ENCODE data around the gene CDH7.

The CDH7 gene, protein sequence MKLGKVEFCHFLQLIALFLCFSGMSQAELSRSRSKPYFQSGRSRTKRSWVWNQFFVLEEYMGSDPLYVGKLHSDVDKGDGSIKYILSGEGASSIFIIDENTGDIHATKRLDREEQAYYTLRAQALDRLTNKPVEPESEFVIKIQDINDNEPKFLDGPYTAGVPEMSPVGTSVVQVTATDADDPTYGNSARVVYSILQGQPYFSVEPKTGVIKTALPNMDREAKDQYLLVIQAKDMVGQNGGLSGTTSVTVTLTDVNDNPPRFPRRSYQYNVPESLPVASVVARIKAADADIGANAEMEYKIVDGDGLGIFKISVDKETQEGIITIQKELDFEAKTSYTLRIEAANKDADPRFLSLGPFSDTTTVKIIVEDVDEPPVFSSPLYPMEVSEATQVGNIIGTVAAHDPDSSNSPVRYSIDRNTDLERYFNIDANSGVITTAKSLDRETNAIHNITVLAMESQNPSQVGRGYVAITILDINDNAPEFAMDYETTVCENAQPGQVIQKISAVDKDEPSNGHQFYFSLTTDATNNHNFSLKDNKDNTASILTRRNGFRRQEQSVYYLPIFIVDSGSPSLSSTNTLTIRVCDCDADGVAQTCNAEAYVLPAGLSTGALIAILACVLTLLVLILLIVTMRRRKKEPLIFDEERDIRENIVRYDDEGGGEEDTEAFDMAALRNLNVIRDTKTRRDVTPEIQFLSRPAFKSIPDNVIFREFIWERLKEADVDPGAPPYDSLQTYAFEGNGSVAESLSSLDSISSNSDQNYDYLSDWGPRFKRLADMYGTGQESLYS

DNA sequence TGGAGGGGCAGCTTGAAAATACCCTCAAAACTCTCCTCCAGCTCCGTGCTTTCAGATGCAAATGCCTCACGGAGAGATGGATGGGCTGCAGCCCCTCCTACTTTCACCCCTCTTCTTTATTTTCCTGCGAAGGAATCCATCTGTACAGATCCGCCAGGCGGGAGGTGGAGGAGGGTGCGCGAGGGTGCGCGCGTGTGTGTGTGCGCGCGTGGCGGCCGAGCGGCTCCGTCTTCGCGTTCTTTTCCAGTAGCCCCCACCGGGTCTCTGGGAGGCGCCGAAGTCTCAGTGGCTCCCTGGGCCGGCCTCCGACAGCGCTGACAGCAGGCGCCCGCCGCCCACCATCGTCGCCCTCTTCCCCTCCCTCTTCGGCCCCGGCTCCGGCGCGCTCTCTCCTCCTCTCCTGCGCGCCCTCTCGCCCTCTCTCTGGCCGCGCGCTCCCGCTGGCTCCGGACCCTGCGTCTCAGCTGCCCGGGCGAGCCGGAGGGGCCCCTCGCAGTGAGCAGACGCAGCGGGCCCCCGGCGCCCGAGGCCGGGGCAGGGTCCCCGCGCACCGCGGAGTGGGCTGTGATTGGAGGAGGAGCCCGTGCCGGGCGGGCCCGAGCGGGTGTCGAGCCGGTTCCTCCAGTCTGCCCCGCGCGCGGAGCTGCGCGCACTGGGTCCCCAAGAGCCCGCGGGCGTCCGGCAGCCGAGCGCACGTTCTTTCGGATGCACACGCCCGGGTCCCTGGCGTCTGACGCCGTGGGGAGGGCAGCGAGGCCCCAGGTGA is at the start of gene CDH7:
CDH7 (plus strand) TSS at position 624 of the 766 bp plus-strand sequence. CDS start 11,831 bp downstream, outside the sequence.
- DNase-seq (ENCODE audit: low read depth), result no peak

GRCh38 chr18:65704046-65704445 is 46.8 kb upstream of the CDH7 start:
- no peak for DNase-seq (ENCODE audit: low read depth)

DNA sequence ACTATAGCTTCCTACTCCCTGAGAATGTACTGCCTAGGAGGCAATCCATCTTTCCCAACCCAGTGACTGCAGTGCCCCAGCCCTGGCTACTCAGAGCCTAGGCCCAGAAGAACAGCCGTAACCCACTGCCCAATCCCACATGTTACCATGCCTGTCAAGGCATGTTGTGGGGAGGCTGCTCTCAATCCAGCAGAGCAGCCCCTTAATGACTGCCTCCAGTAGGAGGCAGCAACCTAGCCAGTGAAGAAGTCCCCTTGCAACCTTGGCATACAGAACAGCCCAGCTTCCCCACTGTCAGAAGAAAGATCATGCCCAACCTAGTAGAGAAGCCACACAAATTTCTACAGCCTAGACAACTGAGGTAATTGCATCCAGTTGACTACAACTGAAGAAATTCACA is 44.2 kb upstream of the CDH7 start:
- no peak for DNase-seq (ENCODE audit: low read depth)

DNA sequence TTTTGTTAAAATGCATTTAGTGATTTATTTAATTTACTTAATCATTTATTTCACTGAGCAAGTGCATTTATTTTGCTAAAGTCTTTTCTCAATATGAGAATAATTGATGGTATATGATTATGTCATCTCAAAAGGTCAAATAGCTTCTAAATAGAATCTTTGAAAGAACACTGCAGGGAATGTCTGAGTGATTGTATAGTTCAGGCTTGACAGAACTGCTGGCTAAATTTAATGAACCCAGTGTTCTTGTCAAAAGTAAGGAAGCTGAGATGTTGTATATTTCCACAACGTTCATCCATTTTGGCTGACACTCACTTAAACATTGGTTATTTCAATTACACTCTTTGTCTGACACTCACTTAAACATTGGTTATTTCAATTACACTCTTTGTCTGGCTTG is 39.3 kb upstream of the CDH7 start:
- DNase-seq (ENCODE audit: low read depth), result no peak

DNA sequence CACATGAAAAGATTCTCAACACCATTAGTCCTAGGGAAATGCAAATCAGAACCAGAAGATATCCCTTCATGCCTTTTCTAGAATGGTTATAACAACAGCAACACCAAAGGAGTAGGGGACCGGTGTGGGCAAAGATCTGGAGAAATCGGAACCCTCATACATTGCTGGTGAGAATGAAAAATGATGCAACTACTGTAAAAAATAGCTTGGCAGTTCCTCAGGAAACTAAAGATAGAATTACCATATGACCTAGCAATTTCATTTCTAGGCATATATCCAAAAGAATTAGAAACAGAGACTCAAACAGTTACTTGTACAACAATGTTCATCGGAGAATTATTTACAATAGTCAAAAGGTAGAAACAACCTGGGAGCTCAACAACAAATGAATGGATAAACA is 29.2 kb upstream of the CDH7 start:
- no peak for DNase-seq (ENCODE audit: low read depth)

GRCh38 chr18:65725251-65726050 is 25.4 kb upstream of the CDH7 start:
- no peak for DNase-seq (ENCODE audit: low read depth)

GRCh38 chr18:65735155-65735554 is 15.7 kb upstream of the CDH7 start:
- DNase-seq (ENCODE audit: low read depth), result no peak

DNA sequence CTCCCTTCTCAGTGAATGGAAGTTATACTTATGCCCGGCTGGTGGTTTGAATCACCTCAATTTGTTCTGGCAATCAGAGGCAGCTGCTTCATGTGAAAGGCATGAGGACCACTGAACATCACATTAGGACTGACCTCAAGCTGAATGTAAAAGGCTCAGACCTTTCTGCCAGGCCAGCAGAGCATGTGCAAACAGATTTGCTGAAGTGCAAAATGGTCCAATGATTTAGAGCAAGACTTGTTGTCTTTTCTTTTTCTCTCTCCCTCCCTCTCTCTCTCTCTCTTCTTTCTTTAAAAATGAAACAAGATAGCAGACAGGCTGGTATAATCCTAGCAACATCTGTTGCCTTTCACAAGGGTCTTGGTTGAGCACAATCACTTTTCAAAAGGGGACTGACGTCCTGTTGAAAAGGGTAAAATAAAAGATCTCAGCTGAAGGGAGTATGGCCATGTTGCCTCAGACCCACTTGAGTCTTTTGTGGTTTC is 13.3 kb upstream of the CDH7 start:
- no peak for DNase-seq (ENCODE audit: low read depth)

- DNase-seq (ENCODE audit: low read depth), result no peak
Measured at GRCh38 chr18:65746936-65747335, 3.9 kb upstream of the CDH7 start.

DNA sequence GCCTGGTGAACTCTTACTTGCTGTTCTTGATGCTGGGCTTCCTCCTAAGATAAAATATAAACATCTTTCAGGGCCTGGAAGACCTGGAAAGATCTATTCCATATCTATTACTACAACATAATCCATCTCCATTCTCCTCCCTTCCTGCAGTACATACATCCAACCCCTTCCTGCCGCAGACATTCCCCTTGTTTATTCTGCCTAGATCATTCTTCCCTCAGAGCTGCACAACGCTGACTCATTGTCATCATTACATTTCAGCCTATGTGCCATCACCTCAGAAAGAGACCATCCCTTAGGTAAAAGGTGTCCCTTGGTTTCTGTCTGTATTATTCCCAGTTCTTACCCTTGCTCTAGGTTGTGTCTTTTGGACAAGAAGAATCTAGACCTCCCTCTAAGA is 2.5 kb upstream of the CDH7 start:
- no peak for DNase-seq (ENCODE audit: low read depth)

- DNase-seq (ENCODE audit: low read depth), result no peak
Measured at GRCh38 chr18:65749841-65750240, 971 bp upstream of the CDH7 start.

- DNase-seq (ENCODE audit: low read depth), result no peak
Measured at GRCh38 chr18:65751155-65752085, 608 bp downstream of the CDH7 start.

DNA sequence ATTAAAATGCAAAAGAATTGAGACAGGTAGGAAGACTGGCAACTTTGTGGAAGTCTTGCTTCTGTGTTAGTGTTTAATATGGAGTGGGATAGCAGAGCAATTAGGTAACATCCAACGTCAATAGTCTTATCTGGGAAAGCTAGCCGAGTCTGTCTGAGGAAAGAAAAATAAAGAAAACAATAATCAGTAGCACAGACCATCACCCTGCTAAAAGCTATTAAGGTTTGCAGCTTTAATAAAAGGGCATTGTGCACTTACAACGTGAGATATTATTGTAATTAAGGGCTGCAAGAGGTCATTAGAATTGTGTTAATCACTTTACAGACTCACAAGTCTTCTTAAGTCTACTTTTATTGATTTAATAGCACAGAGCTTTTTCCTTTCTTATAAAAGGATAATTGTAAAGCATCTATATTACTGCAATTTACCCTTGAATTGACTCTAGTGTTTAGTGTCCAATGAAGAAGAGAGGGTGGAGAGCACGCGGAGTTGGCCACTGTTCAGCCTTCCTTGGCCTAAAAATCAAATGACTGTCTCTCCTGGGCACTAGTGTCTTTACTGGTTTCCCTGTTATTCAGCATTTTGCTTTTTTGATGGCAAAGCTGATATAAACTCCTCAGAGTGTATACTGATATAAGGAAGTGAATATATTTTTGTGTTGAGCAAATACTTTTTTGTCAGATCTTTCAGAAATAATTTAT is 2.0 kb downstream of the CDH7 start:
- DNase-seq (ENCODE audit: low read depth), result no peak

DNA sequence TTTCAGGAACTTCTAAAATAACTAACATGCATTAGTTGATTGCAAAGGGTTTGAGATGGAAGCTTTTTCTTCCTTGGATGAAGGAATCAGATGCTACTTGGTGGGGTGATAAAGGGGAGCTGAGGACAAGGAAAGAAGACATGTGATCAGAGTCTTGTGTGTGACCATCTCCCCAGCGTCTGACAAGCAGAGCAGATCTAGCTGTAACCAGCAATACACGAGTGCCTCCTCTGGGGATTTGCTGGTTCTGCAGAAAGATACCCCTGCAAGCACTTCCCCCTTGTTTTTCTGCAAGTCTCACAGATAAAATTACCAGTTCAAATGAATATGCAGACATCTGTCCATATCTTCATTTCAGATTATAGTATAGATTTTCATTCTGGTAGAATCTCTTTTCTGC is 2.7 kb downstream of the CDH7 start:
- no peak for DNase-seq (ENCODE audit: low read depth)

DNA sequence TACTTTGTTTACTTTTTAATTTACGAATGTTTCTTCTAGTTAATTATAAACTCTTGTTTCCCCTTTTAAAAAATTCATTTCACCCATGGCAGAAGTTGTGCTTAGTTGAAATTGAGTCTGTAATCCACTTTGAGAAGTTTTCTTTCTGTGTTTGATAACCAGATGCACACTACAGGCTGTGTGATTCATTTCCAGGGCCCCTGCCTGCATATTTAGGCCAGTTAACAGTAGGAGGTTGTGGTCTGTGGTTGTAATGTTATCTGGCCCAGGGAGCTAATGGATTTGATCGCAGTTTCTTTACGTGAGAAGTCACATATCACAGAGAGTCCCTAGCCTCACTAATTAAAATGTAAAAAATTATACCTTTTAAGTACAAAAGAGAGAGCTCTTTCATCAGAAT is 3.3 kb downstream of the CDH7 start:
- DNase-seq (ENCODE audit: low read depth), result no peak

- DNase-seq (ENCODE audit: low read depth), result no peak
Measured at GRCh38 chr18:65755616-65756015, 4.8 kb downstream of the CDH7 start.

GRCh38 chr18:65760457-65760856 is 9.6 kb downstream of the CDH7 start:
- no peak for DNase-seq (ENCODE audit: low read depth)

- no peak for DNase-seq (ENCODE audit: low read depth)
Measured at GRCh38 chr18:65761636-65762295, 11.0 kb downstream of the CDH7 start.

DNA sequence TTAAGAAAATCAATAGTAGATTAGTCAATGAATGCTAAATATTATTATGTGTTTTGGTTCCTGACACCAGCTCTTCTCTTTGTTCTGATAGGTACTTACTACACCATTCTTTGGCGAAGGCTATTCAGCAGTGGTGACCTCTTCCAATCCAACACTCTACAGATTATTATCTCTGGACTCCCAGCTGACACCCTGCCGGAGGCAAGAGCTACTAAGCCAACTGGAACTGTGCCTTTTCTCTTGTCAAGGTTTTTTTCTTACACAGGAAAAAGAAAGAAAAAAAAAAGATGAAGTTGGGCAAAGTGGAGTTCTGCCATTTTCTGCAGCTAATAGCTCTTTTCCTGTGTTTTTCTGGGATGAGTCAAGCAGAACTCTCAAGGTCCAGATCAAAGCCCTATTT is 11.7 kb downstream of the CDH7 start:
- no peak for DNase-seq (ENCODE audit: low read depth)

Measured in GM04504 (cell line).